Activated CD8-positive, alpha-beta memory T cell treated with anti-CD3 and anti-CD28 coated beads for 1 hour (primary cell): ENCODE results near the gene CATSPER1.
"Not testable (repeated sequence)": the region's sequence is repeated elsewhere in the genome, so short reads cannot be mapped to it uniquely, and the experiment has no call there.

Experiments
- DNase-seq, 2 donors: peaks; one replicate each; pipeline ENCODE4 v3.0.0-alpha.2; 2020; ENCODE audit warnings: low read depth in 1 of 2; ENCODE audit errors: extremely low read depth in 1 of 2

The CATSPER1 gene

DNA sequence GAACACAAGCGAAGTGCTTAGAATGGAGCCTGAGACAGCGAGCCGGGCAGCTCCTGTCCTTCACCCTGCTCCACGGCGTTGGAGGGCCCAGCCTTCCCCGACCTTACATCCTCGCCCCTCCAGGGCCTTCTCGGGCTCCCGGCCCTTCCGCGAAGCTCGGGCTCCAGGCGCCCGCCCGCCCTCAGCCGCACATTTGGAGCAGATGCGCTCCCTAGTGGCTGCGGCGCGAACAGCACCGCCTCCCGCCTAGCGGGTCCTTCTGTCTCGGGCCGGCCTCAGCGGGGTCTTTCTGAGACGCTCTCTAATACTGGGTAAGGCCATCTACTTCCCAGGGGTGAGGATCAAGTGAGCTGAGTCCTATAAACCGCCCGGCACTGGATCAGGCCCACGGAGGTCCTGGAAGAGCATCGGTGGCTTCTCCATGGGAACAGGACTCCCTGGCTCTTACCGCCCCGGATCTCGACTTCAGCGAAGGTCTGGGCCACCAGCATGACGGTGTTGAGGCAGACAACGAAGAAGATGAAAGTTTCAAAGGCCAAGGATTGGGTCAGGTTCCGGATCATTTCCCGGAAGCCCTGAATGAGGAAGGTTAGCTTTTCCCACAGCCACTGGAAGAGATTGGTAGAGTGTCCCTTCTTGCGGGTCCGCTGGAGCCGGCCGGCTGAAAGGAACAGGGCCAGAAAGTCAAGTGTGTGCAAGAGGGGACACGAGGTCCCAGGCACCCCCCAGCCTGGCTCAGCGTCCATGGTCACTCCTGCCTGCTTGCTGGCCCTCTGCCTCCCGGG, 3.7 kb downstream of the CATSPER1 start:
- peak; percentile 34 to 70 for DNase-seq

DNA sequence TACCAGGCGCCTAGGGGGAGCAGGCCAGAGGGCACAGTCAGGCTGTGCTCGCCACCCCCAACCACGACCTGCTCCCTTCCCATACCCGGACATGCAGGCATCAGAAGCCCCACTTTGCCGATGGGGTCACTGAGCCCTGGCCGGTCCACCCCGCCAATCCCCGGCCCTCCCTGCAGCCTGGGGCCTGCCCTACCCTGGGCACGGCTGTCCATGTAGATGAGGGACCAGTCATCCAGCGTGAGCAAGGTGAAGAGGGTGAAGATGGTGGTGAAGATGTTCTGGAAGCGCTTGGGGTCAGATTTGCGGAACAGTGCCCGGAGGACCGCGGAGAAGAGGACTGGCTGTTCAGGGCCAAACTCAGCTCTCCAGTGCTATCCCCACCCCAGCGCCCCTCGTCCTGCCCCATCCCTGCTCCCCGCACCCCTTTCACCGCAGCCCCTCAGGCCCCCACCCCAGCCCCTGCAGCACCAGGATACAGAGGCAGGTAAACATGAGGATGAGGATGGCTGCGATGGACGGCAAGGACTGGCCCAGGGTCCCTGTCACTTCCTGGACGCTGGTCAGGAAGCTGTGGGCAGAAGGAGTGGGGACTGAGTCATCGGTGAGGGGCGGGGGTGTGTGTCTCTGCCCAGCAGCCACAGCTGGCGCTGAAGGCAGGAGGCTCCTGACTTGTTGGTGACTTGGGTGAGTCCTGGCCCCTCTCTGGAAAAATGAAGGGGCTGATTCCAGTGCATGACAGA, 5.5 kb downstream of the CATSPER1 start:
- no peak for DNase-seq

DNA sequence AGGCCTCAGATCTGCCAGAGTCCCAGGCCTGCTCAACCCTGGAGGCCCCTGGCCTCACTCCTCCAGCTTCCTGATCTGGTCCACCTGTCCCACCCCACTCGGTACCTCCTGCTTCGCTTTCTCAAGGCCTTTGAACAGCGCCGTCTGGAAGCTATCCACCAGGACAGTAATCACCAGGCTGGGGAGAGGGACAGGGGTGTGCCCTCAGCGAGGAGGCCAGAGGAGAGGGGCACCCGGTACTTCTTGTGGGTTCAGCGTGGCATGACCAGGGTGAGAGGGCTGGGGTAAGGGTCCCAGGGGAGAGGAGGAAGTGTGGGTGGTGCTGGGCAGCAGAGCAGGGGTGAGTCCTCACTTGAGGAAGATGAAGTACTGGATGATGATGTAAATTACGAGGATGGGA, 6.1 kb downstream of the CATSPER1 start:
- DNase-seq = no peak

DNA sequence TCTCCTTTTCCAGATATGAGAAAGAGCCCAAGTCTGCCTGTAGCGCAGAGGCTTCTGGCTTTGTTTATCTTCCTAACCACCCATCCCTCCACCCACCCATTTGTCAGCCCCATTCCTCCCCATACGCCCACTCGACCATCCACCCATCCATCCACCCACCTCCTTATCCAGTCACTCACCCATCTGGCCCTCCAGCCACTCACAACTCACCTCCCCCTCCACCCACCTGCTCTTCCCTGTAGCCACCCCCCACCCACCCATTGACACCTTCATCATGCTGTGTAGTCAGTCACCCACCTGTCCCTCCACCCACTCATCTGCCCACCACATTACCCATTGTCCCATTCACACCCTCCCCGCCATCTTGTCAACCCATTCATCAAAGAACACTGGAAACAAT, 9.0 kb downstream of the CATSPER1 start:
- DNase-seq = no peak

DNA sequence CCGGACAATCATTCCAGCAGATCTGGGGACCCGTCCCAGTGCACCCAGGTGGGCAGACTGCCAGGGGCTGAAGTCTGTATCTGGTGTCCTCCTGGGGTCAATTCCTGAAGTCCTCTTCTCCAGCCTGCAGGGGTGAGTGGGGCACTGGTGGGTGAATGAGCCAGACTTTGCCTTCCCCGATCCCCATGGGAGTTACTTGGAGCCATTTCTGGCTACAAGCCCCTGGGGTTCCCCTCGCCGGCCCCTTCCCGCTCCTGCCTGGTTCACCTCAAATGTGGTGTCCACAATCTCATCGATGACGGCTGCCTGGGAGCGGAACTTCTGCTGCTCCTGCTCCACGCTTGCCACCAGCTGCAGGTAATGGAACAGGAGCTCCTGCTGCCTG, 9.5 kb downstream of the CATSPER1 start:
- DNase-seq = no peak

DNA sequence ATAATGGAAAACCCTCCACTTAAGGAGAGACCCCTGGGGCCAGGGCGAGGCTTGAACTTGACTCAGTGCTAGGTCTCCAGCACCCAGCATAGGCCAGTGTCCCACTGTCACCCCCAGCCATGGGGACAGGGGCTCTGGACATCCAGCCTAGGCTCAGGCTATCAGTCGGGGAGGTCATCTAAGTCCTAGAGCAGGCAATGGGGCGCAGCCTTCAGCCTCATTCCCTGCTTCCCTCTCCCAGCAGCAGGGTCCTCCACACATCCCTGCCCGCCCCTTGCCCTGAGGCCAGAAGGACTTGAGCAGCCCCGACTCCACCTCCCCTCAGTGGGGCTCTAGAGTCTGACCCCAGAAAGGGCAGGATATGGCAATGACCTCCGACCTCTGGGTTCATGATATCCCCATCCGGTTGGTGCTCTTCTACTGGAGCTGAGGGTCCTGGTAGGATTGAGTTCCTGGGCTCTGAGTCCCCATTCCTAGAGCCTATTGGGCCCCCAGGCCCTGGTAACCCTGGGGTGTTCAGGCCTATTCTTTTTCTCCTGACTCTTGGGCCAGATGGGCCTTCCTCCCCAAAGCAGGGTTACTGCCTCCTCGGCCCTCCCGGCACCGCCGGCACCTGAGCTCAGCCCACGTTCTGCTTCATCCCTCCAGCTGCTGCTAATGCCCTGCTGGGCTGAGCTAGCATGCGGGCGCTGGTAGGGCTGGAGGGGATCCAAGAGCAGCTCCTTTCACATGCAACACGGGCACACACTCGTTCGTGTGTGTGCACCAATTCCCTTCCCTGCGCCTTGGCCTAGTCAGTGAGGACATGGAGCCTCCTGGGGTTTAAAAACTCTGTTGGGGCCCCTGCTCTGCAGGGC, 10.1 kb downstream of the CATSPER1 start:
- DNase-seq = no peak

DNA sequence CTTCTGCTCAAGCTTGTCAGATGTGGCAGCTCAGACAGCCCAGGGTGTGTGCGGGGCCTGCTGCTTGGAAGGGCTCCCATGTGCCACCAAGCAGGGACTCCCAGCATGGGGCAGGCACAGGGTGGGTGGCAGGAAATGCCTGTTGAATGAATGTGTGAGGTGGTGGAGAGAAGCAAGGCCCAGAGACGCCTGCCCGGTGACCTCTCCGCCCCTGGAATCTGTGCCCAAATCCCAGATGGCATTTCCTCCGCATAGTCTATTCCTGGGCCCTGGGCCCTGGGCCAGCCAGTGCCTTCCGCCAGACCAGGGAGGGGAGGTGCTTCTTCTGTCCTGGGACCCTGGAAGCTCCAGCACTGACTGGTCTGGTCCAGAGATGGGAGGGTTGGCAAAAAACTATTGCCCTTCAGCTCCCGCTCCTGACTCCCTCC, 10.8 kb downstream of the CATSPER1 start:
- no peak for DNase-seq

DNA sequence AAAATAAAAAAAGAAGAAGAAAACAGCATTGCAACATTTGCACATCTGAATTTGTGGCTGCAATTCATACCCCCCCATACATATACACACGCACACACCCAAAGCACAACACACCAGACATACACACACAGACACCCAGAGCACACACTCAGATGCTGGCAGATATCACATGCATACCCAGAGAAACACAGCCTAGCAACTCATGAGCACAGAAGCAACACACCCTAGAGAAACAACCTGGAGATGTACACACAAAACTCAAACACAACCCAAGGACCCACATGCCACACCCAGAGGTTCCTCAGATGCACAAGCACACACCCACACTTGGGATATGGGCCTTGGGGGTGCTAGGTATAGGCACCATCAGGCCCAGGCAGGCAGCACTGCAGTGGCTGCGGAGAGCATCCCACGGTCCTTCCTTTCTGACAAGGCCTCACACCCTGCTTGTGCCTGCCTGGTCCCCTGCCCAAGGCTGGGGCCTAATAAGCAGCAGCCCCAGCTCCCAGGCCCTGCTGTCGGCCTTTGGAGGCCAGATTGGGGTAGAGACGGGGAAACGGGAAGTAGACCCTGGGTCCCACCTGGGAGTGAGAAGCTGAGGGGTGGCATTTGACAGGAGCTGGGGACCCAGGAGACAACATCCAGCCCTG, 11.3 kb downstream of the CATSPER1 start:
- DNase-seq = no peak

DNA sequence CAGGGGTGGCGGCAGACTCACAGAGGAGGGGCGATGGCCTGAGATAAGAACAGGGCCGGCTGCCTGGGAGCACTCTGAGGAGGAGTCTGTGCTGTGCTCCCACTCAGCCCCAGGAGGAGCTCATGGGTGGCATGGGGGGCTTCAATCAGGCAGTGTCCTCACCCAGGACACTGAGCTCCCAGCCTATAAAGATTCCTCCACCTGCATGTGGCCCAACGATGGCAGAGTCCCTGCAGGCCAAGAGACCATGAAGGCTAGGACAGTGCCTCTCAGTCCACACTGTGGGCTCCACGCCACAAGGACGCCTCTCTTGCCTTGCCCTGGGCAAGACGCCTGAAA, 12.5 kb downstream of the CATSPER1 start:
- DNase-seq = no peak

DNA sequence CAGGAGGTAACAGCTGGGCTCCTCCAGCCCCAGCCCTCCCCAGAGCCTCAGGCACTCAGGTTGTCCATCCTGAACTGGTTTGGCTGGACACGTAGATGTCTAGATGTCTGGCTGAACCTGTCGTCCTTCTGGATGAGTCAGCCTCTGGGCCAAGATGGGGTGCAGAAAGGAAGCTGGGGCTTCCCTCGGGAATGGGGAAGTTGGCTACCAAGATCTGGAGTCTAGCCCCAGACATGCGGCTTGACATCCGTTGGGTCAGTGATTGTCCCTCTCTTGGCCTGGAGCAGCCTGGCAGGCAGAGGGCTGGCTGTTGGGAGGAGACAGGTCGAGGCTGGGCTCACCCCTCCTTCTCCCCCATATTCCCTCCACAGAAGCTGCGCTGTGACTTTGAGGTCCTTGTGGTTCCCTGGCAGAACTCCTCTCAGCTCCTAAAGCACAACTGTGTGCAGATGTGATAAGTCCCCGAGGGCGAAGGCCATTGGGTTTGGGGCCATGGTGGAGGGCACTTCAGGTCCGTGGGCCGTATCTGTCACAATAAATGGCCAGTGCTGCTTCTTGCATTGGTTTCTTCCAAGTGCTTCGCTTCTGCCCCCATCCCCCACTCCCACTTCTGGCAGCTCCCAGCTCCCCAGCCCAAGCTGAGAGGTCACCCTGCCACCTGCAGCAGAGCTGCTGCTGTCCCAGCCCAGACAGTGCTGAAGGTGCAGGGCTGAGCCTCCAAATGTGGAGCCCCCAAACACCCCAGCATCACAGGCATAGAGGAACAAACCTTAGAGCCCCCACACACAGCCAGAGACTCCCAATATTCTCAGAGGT, 13.1 kb downstream of the CATSPER1 start:
- DNase-seq = no peak

DNA sequence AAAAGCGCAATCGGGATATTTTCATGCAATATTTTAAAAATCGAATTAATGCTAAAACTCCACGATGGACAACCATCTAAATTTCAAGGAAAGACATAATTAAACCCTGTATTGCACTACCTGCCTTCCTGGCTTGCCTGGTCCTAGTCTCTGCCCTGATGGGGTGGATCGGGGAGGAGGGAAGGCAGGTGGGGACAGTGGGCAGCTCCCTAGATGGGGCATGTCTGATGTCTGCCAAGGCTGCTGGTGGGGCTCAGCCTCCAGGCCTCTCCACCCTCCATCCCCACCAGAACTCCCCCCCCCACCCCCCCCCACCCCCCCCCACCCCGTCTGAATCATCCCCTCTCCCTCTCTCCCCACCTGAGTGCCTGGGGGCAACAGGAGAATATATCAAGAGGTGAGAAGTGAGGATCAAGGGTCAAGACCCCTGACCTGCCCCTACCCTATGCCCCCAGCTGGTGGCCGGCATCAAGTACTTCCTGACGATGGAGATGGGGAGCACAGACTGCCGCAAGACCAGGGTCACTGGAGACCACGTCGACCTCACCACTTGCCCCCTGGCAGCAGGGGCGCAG, 13.8 kb downstream of the CATSPER1 start:
- no peak for DNase-seq

DNA sequence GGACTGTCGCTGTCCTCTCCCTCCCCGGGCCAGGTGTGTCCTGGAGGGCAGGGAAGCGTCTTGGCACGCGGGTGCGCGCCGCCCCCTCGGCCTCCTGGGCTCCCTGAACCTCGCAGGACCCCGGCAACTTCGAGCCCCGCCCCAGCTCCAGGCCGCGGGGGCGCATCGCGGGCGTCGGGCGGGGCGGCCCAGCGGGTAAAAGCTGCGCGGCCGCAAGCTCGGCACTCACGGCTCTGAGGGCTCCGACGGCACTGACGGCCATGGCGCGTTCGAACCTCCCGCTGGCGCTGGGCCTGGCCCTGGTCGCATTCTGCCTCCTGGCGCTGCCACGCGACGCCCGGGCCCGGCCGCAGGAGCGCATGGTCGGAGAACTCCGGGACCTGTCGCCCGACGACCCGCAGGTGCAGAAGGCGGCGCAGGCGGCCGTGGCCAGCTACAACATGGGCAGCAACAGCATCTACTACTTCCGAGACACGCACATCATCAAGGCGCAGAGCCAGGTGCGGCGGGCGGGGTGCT, 14.4 kb downstream of the CATSPER1 start, which contains the start of gene CST6:
TSS of gene CST6 (plus strand) at position 224 of the 519 bp plus-strand sequence. CDS start at position 261, 37 bp downstream.
- no peak for DNase-seq

DNA sequence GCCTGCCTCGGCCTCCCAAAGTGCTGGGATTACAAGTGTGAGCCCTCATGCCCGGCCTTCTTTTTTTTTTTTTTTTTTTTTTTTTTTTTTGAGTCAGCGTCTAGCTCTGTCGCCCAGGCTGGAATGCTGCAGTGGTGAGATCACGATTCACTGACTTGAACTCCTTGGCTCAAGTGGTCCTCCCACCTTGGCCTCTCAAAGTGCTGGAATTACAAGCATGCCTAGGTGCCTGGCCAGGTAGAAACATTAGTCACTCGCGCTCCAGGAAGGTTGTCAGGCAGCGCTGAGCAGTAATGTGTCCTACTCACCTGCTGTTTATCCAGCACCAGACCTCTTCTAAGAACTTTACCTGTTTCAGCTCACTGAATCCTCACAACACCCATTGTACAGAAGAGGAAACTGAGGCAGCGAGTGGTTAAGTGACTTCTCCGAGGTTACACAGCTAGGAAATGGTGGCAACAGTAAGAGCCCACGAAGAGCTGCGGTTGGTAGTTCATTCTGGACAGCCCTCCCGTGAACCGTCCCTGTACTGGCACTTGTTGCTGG, 15.0 kb downstream of the CATSPER1 start:
- DNase-seq = no peak

DNA sequence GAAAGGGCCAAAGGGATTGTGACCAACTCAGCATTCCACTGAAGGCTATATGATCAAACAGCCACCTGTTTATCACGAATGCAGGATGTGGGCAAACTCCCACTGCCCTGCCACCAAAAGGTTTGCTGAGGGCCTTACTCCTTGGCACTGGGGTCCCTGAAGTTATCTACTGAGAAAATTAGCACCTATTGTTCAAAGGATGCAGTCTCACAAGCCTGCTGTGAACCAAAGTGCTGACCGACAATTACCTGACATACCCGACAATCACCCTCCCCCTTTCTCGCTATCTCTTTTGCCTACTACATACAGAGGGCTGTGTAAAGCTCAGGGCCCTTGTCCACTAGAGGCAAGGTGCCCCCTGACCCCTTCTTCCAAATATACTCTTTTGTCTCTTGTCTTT, 16.2 kb downstream of the CATSPER1 start:
- not testable (repeated sequence) for DNase-seq

DNA sequence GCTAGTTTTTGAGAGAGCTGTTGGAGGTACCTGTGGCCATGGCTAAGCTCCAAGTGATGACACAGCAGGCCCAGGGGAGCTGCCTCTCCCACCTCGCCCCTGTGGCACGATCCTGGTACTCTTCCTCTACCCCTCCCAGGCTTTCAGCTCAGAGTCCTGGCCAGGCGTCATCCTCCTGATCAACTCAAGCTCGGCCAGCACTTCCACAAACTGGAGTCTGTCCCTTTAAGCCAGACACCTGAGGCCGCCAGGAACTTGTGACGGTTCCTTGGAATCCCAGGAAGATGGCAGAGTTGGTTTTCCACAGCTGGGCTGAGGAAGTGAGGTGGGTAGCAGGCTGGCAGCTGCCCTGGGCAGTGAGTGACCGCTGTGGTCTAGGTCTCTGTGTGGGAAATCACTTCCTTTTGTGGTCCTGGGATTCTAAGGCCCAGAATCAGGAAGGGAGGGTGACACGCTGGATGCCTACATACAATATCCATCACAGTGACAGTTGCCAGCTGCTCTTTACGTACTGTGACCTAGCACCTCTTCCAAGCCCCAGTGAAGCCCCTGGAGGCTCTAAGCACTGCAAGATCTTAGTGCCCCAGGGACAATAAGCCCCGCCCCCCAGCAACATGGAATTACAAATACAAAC, 17.7 kb downstream of the CATSPER1 start:
- DNase-seq = no peak

DNA sequence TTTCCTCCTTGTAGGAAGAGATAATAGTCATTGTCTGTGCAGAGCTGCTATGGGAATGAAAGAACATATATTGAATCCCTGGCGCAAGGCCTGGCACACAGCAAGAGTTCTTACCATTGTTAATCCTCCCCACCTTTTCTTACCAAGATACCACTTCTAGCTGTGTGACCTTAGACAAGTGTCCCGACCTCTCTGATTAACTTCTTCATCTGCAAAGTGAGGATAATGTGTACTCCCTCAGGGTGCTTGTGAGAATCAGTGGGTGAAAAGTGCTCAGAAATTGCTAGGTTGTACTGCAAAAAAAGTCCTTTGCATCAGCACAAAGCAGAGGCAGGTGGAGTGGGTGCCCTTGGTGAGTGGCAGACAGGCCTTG, 18.2 kb downstream of the CATSPER1 start:
- no peak for DNase-seq

DNA sequence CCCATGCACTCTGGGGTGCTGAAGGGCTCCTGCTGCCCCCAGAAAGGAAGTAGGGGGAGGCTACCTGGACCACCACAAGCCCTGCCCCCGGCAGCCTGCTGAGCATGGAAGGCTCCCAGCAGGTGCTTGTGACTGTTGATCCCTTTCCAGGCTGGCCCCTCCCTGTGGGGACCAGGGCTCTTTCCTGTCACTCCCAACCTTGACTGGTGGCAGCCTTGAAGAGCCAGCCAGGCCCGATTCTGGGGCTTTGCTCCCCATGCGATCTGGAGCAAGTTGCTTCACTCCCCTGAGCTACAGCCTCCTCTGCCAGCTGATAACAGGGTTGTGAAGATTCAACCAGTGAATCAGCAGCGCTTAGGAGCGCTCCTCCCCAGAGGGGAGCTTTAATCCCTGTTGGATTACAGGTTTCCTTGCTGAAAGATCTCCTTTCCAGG, 19.1 kb downstream of the CATSPER1 start:
- DNase-seq = no peak

DNA sequence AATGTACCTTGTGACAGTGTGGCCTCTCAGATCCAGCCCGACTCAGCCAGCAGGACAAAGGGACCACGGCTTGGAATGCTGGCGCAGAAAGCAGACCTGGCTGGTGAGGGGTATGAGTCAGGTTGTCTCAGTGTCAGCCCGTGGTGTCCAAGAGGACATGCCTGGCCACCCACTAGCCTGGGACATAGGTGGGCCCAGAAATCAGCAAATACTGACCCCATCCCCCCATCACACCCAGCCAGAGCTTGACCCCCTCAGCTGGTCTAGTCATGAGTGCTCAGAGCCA, 19.4 kb downstream of the CATSPER1 start:
- DNase-seq = no peak
